Left ventricle myocardium inferior (tissue), 1 donor: Measurements from ENCODE around the gene PRR12. TPM values are rescaled to one million over a fixed set of nuclear protein-coding genes. Genes with fewer than 3 reads are reported as not detected.

Source experiments
- DNase-seq: peaks from one replicate; pipeline ENCODE4 v3.0.0-alpha.2; 2020
- H3K27ac ChIP-seq: fragments of 200-600 bp; replicated peaks from 2 replicates; pipeline ENCODE4 v1.8.0; 2021
- H3K27me3 ChIP-seq: fragments of 200-600 bp; 2 replicates; pipeline ENCODE4 v1.8.0; 2021; ENCODE audit warnings: low read depth
- H3K36me3 ChIP-seq: fragments of 200-600 bp; 2 replicates; pipeline ENCODE4 v1.8.0; 2021
- H3K4me1 ChIP-seq: fragments of 200-600 bp; 2 replicates; pipeline ENCODE4 v1.8.0; 2021
- H3K4me3 ChIP-seq: fragments of 200-600 bp; 2 replicates; pipeline ENCODE4 v1.8.0; 2021; ENCODE audit warnings: mild to moderate bottlenecking, moderate library complexity
- H3K9me3 ChIP-seq: fragments of 200-600 bp; replicated peaks from 2 replicates; pipeline ENCODE4 v1.8.0; 2021
- CTCF ChIP-seq: fragments of 200-600 bp; IDR thresholded peaks from 2 replicates; pipeline ENCODE4 v1.8.0; 2021; ENCODE audit warnings: antibody characterized with exemption, mild to moderate bottlenecking, borderline replicate concordance
- intact Hi-C: fragments of 100-400 bp; cut with micrococcal nuclease; formaldehyde crosslinking; loops from one replicate; pipeline ENCODE4 v1.11.0; 2022
- total RNA-seq: library from RNA; stranded (reverse); fragmentation: NEBNext Ultra II Directional; extraction: Animal tissue kit (Norgen Biotek cat#: 25700); gene quantifications from one replicate; pipeline ENCODE4 v1.2.1, GENCODE V29; 2021
- donor health status: DM: no; HTN: yes; CAD: no; lungs with severe emphysema.

PRR12 gene
- total RNA-seq, 1 donor from 2014 or later: 15.5 TPM

GRCh38 chr19:49596407-49596806, 5.4 kb downstream of the PRR12 start:
- DNase-seq: no peak
- Histone ChIP-seq H3K36me3 (peaks cover 77% of the 10 kb centered on the region), H3K27me3 (no peaks in the 10 kb centered on the region), H3K4me1 (peaks cover 30% of the 10 kb centered on the region), H3K27ac (no peak overlapping the region), H3K4me3 (no peak overlapping the region), H3K9me3 (no peaks in the 10 kb centered on the region)
- intact Hi-C loops: no loop called here
- TF ChIP-seq CTCF: no peak

- no peak overlapping the region for H3K27ac ChIP-seq
- H3K4me3 ChIP-seq: no peak overlapping the region
- H3K4me1 ChIP-seq: peaks cover 23% of the 10 kb centered on the region
- no peaks in the 10 kb centered on the region for H3K27me3 ChIP-seq
- intact Hi-C loops: no loop called here
- no peak for DNase-seq
- no peak for TF ChIP-seq CTCF
- H3K36me3 ChIP-seq: peaks cover 85% of the 10 kb centered on the region
- no peaks in the 10 kb centered on the region for H3K9me3 ChIP-seq
Observed at GRCh38 chr19:49596954-49597702, 6.1 kb downstream of the PRR12 start.

- Histone ChIP-seq H3K27me3 (no peaks in the 10 kb centered on the region), H3K4me1 (peaks cover 18% of the 10 kb centered on the region), H3K36me3 (peaks cover 90% of the 10 kb centered on the region), H3K4me3 (no peak overlapping the region), H3K9me3 (no peaks in the 10 kb centered on the region), H3K27ac (no peak overlapping the region)
- DNase-seq: no peak
- TF ChIP-seq CTCF: no peak
- intact Hi-C loops: no loop called here
Observed at GRCh38 chr19:49597703-49597974, 6.7 kb downstream of the PRR12 start.

- peaks cover 98% of the 10 kb centered on the region for H3K36me3 ChIP-seq
- intact Hi-C loops: no loop called here
Observed at GRCh38 chr19:49599378-49600295, 8.7 kb downstream of the PRR12 start.

More at GRCh38 chr19:49599378-49600295, 8.7 kb downstream of the PRR12 start:
- Histone ChIP-seq H3K27me3 (no peaks in the 10 kb centered on the region), H3K4me3 (no peak overlapping the region), H3K4me1 (peaks cover under 1% of the 10 kb centered on the region), H3K9me3 (no peaks in the 10 kb centered on the region), H3K27ac (no peak overlapping the region)
- no peak for TF ChIP-seq CTCF
- DNase-seq: no peak
